ENCODE data around the gene SYNE4. TPM values are rescaled to one million over a fixed set of nuclear protein-coding genes. Genes with fewer than 3 reads are reported as not detected.

SYNE4 gene
- total and polyA plus RNA-seq, 2 of the 13 experiments (the other 11 are each of a cell fraction or from before 2014, with no cell fraction given), result 13.7 to 23.0 TPM

DNA sequence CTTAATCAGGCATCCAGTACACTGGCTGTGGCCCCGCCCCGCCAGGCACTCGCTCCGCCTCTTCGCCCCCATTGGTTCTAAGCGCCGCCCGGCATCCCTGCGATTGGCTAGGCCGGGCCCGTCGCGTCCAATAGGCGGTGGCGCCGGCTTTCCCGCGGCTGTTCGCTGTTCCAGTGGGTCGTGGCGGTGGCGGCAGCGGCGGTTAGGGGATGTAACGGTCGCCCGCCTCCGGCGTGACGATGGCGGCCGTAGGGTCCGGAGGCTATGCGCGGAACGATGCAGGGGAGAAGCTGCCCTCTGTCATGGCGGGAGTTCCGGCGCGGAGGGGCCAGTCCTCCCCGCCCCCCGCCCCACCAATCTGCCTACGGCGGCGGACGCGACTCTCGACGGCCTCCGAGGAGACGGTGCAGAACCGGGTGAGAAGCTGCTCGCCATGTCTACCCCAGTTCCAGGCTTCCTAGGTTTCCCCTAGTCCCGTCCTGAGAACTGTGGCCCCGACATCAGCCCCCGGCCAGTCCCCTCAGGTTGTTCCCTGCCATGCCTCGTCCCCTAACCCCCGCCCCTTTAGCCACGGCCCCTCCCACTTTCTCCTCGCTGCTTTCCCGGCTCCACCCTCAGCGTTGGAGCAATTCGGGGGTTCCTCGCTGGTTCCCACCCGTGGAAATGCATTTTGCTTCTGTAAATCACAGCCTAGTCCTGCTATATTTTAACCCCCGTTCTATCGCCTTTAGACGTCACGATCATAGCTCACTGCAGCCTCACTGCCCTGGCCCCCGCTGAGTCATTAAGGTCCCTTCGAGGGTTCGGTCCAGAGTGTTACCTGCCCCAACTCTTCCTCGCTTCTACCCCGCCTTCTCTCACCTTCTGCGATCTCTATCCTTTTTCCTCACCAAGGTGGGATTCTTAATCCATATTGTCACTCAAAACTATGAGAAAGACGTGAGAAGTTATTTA is 46.4 kb upstream of the SYNE4 start, which contains the start of gene WDR62 (continued):
- TF ChIP-seq, protein P1, sequence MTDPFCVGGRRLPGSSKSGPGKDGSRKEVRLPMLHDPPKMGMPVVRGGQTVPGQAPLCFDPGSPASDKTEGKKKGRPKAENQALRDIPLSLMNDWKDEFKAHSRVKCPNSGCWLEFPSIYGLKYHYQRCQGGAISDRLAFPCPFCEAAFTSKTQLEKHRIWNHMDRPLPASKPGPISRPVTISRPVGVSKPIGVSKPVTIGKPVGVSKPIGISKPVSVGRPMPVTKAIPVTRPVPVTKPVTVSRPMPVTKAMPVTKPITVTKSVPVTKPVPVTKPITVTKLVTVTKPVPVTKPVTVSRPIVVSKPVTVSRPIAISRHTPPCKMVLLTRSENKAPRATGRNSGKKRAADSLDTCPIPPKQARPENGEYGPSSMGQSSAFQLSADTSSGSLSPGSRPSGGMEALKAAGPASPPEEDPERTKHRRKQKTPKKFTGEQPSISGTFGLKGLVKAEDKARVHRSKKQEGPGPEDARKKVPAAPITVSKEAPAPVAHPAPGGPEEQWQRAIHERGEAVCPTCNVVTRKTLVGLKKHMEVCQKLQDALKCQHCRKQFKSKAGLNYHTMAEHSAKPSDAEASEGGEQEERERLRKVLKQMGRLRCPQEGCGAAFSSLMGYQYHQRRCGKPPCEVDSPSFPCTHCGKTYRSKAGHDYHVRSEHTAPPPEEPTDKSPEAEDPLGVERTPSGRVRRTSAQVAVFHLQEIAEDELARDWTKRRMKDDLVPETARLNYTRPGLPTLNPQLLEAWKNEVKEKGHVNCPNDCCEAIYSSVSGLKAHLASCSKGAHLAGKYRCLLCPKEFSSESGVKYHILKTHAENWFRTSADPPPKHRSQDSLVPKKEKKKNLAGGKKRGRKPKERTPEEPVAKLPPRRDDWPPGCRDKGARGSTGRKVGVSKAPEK (CRISPR knock-in tag; IDR thresholded peaks at IDR 0.05; ENCODE audit: borderline replicate concordance), result no peak

DNA sequence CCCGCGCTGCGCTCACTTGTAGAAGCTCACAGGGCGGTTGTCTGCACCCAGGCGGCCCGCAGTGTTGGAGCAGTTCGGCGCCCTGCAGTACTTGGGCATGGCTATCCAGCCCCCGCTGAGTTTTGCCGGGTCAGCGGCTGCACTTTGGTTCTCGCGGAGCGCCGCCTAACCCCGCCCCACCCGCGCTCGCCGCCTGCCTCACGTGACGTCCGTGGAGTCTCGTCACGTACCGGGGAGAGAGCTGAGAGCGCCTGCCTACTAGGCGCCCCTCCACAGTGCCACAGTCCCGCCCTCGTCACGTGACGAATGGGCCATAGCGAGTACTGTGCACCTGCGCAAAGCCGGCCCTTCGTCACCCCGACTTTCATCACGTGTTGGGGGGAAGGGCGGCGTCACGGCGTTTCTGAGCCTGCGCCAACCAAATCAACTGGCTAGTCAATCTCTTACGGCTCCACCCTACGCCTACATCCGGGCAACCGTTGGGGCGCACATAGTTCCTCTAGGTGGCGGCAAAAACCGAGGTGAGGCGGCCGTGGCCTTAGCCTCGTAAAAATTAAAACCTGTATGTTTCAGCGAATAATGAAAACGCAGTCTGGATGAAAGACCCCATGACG is 45.6 kb upstream of the SYNE4 start, which contains the start of gene THAP8:
Gene THAP8 (minus strand): TSS at position 167 of the 614 bp plus-strand sequence. CDS start 68 bp downstream, at position 99.
- WGBS (ENCODE audit: low lambda C conversion rate), result 0% methylated on average over 15 of the region's 56 CpGs
- ChIA-PET CTCF (ENCODE audit: low intra/inter-chr PET ratio, low total read pairs) (no interaction called here), POLR2A (interaction anchor here (0.5 to 2.6 kb wide), 14 partner anchors 13 to 717 kb away, joined by 3 to 18 read pairs (median 8); partner anchors contain the start of genes ALKBH6, CAPNS1, NFKBID and POLR2I)
- peak; percentile 96 for FAIRE-seq
- in situ Hi-C loops (cut with HindIII; ENCODE audit: extremely low pct_ligation_motif_present, low pct_unique_long_range_greater_than_20kb) (loop anchor here (5.0 kb wide), 1 partner anchor 57 kb away; the partner anchor contains the start of gene SDHAF1), intact Hi-C loops (cut with micrococcal nuclease; ENCODE audit: unreplicated experiment) (loop anchor here (2.0 to 10.0 kb wide), 3 partner anchors 57 to 1161 kb away; partner anchors contain the start of genes POLR2I, SDHAF1, TBCB and ZNF383)
- Histone ChIP-seq H3K4me2 (ENCODE audit: low read depth, low read length) (peak within 1 kb of the TSS; percentile 93), H3K4me1 (ENCODE audit: insufficient read depth, low read length) (peaks cover 69% of the 10 kb centered on the region), H3K27ac (ENCODE audit: extremely low read length, insufficient read depth, low read length) (peak within 1 kb of the TSS; percentile 83), H3K4me3 (replicated peaks in 1 of 3; ENCODE audit: insufficient read depth in 1 of 3, low read depth in 2 of 3, low read length in 3 of 3) (peak within 1 kb of the TSS; percentile 74 to 76 (median 75)), H3K27me3 (ENCODE audit: control insufficient read depth in 1 of 2, insufficient read depth in 2 of 2, low read length in 2 of 2) (no peaks in the 10 kb centered on the region; a peak in 1 of 5 replicates), H3K79me2 (ENCODE audit: insufficient read depth, low read length) (peaks cover 23% of the 10 kb centered on the region), H3K9ac (ENCODE audit: insufficient read depth, low read depth, low read length) (peak within 1 kb of the TSS; percentile 71), H3K36me3 (replicated peaks in 1 of 2; ENCODE audit: control insufficient read depth in 1 of 2, insufficient read depth in 2 of 2, low read length in 2 of 2) (no peaks in the 10 kb centered on the region; a peak in 1 of 5 replicates), H4K20me1 (ENCODE audit: insufficient read depth, low read length) (no peaks in the 10 kb centered on the region), H2AFZ (ENCODE audit: low read length) (no peak within 1 kb of the TSS), H3K9me3 (ENCODE audit: low read length) (no peaks in the 10 kb centered on the region)
- peak; percentile 97 for DNase-seq (ENCODE audit: low spot score)
- peak; percentile 82 for ATAC-seq
- no TSS peak for BruUV-seq (replicated peaks)
- TF ChIP-seq ESRRA (CRISPR knock-in tag; IDR thresholded peaks at IDR 0.05; ENCODE audit: low read depth), result peak; percentile 75; the same call in 1 of the 2 replicates
- peak; percentile 17; the same call in 1 of the 2 replicates for TF ChIP-seq KLF15 (CRISPR knock-in tag; IDR thresholded peaks at IDR 0.05; ENCODE audit: borderline replicate concordance)
- no peak; the same call in 1 of the 2 replicates for TF ChIP-seq MEIS1 (CRISPR knock-in tag; IDR thresholded peaks at IDR 0.05; ENCODE audit: borderline replicate concordance)
- no peak for TF ChIP-seq ZNF713 (CRISPR knock-in tag; IDR thresholded peaks at IDR 0.05)
- TF ChIP-seq CC2D1A (CRISPR knock-in tag; IDR thresholded peaks at IDR 0.05), result no peak
- TF ChIP-seq, protein P2, sequence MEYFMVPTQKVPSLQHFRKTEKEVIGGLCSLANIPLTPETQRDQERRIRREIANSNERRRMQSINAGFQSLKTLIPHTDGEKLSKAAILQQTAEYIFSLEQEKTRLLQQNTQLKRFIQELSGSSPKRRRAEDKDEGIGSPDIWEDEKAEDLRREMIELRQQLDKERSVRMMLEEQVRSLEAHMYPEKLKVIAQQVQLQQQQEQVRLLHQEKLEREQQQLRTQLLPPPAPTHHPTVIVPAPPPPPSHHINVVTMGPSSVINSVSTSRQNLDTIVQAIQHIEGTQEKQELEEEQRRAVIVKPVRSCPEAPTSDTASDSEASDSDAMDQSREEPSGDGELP (IDR thresholded peaks at IDR 0.05; ENCODE audit: borderline replicate concordance, low read depth), result no peak; the same call in 1 of the 2 replicates
- TF ChIP-seq ZNF343 (CRISPR knock-in tag; IDR thresholded peaks at IDR 0.05), result no peak
- TF ChIP-seq GZF1 (CRISPR knock-in tag; IDR thresholded peaks at IDR 0.05), result peak; percentile 88; the same call in 1 of the 2 replicates
- peak; percentile 93; the same call in 1 of the 2 replicates for TF ChIP-seq ZNF333 (CRISPR knock-in tag; IDR thresholded peaks at IDR 0.05; ENCODE audit: borderline replicate concordance)
- TF ChIP-seq RAD21 (CRISPR knock-in tag; IDR thresholded peaks at IDR 0.05), result peak; percentile 46
- TF ChIP-seq, protein P3, sequence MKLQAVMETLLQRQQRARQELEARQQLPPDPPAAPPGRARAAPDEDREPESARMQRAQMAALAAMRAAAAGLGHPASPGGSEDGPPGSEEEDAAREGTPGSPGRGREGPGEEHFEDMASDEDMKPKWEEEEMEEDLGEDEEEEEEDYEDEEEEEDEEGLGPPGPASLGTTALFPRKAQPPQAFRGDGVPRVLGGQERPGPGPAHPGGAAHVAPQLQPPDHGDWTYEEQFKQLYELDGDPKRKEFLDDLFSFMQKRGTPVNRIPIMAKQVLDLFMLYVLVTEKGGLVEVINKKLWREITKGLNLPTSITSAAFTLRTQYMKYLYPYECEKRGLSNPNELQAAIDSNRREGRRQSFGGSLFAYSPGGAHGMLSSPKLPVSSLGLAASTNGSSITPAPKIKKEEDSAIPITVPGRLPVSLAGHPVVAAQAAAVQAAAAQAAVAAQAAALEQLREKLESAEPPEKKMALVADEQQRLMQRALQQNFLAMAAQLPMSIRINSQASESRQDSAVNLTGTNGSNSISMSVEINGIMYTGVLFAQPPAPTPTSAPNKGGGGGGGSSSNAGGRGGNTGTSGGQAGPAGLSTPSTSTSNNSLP (IDR thresholded peaks at IDR 0.05; ENCODE audit: low read depth, low read length), result 0 out of 2 replicates have a peak, but pooled peaks have one; percentile 11
- TF ChIP-seq ZNF260 (CRISPR knock-in tag; IDR thresholded peaks at IDR 0.05; ENCODE audit: borderline replicate concordance, low read depth), result no peak
- peak; percentile 74; the same call in 1 of the 2 replicates for TF ChIP-seq ZFX (CRISPR knock-in tag; IDR thresholded peaks at IDR 0.05; ENCODE audit: low read depth)

Data from HepG2 (cell line).